ENCODE measurements around the gene HMGB2.

- TF ChIP-seq POLR2A (IDR thresholded peaks at IDR 0.05) (no peak), CTCF (IDR thresholded peaks at IDR 0.05) (no peak), POLR2AphosphoS5 (IDR thresholded peaks at IDR 0.05) (no peak)
Observed at GRCh38 chr4:173332021-173332487, 2.1 kb downstream of the HMGB2 start.

Measured in transverse colon (tissue), 4 donors.